ENCODE data around the gene FANCL.

FANCL gene

DNA sequence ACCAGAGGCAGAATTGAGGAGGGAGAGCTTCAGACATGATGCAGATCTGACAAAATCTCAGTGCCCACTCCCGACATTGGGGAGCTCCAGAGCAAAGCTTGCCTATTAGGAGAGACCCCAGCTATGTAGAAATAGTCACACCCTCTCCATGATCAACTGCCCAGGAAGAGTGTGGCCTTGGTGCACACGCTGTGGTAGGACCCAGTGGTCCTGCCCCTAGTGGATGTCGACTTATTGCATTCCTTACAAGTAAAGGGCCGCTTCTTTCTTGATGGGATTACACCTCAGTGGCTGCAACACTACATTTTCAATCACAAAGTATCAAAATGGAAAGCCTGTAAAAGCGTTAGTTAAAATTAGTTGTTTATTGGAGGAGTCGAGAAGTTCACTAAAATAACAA is 130.4 kb downstream of the FANCL start:
- no peak overlapping the region for H3K4me3 ChIP-seq (ENCODE audit: control insufficient read depth, low read depth, low read length)
- TF ChIP-seq, protein P1, sequence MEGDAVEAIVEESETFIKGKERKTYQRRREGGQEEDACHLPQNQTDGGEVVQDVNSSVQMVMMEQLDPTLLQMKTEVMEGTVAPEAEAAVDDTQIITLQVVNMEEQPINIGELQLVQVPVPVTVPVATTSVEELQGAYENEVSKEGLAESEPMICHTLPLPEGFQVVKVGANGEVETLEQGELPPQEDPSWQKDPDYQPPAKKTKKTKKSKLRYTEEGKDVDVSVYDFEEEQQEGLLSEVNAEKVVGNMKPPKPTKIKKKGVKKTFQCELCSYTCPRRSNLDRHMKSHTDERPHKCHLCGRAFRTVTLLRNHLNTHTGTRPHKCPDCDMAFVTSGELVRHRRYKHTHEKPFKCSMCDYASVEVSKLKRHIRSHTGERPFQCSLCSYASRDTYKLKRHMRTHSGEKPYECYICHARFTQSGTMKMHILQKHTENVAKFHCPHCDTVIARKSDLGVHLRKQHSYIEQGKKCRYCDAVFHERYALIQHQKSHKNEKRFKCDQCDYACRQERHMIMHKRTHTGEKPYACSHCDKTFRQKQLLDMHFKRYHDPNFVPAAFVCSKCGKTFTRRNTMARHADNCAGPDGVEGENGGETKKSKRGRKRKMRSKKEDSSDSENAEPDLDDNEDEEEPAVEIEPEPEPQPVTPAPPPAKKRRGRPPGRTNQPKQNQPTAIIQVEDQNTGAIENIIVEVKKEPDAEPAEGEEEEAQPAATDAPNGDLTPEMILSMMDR (IDR thresholded peaks at IDR 0.05; ENCODE audit: control insufficient read depth, insufficient read depth, low read depth, low read length, missing control alignments), result no peak
- no peak for DNase-seq (ENCODE audit: low read depth)

DNA sequence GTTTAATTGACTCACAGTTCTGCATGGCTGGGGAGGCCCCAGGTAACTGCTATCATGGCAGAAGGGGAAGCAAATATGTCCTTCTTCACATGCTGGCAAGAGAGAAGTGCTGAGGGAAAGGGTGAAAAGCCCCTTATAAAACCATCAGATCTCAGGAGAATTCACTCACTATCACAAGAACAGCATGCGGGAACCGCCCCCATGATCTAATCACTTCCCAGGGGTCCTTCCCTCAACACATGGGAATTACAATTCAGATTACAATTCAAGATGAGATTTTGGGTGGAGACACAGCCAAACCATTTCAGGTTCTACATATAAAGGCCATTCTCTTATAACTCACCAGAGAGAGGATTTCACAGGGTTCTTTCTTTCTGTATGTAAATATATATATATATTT is 131.6 kb downstream of the FANCL start:
- TF ChIP-seq, protein P1 (IDR thresholded peaks at IDR 0.05; ENCODE audit: control insufficient read depth, insufficient read depth, low read depth, low read length, missing control alignments), result no peak
- DNase-seq (ENCODE audit: low read depth), result no peak
- no peak overlapping the region for H3K4me3 ChIP-seq (ENCODE audit: control insufficient read depth, low read depth, low read length)
